WI38 (cell line): Measurements from ENCODE around the gene PRPF39.
A peak's percentile ranks its signal among the peaks of the same experiment; 100 is the strongest.
"Not testable (repeated sequence)": the region's sequence is repeated elsewhere in the genome, so short reads cannot be mapped to it uniquely, and the experiment has no call there.

Experiments
- H3K4me3 ChIP-seq: 2 replicates; pipeline ENCODE4 v1.5.1; 2011; ENCODE audit warnings: low read depth, mild to moderate bottlenecking, control low read depth, low read length
- TF ChIP-seq, protein P1 (sequence below): IDR thresholded peaks from 2 replicates; pipeline ENCODE4 v1.5.1; 2012; ENCODE audit warnings: low read depth, mild to moderate bottlenecking, control low read depth, low read length

The PRPF39 gene

DNA sequence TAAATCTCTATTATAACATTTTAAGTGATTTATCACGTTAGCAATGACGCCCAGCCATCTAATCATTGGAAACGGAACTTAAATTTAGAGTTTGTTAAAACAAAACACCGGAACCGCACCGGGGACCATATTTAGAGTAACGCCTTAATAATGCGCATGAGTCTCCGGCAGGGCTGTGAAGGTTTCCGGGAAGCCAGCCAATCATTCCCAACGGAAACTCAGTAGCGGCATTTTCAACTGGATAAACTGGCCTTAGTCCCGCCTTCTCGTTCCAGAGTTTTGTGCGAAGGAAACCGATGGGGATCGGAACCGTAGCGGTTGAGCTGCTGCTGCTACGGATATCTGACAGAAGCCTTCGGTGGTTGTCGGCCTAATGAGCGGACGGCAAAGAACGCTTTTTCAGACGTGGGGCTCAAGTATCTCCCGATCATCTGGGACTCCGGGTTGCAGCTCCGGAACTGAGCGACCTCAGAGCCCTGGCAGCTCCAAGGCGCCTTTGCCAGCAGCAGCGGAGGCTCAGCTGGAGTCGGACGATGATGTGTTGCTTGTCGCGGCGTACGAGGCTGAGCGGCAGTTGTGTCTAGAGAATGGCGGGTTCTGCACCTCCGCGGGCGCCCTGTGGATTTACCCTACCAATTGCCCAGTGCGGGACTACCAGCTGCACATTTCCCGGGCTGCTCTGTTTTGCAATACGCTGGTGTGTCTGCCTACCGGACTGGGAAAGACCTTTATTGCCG lies 51.9 kb downstream of the PRPF39 start, which contains the start of gene FANCM:
TSS of gene FANCM (plus strand) at position 272 of the 737 bp plus-strand sequence. CDS start at position 374, 102 bp downstream.
- TF ChIP-seq, protein P1, sequence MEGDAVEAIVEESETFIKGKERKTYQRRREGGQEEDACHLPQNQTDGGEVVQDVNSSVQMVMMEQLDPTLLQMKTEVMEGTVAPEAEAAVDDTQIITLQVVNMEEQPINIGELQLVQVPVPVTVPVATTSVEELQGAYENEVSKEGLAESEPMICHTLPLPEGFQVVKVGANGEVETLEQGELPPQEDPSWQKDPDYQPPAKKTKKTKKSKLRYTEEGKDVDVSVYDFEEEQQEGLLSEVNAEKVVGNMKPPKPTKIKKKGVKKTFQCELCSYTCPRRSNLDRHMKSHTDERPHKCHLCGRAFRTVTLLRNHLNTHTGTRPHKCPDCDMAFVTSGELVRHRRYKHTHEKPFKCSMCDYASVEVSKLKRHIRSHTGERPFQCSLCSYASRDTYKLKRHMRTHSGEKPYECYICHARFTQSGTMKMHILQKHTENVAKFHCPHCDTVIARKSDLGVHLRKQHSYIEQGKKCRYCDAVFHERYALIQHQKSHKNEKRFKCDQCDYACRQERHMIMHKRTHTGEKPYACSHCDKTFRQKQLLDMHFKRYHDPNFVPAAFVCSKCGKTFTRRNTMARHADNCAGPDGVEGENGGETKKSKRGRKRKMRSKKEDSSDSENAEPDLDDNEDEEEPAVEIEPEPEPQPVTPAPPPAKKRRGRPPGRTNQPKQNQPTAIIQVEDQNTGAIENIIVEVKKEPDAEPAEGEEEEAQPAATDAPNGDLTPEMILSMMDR, result no peak
- peak within 1 kb of the TSS; percentile 77 for H3K4me3 ChIP-seq

DNA sequence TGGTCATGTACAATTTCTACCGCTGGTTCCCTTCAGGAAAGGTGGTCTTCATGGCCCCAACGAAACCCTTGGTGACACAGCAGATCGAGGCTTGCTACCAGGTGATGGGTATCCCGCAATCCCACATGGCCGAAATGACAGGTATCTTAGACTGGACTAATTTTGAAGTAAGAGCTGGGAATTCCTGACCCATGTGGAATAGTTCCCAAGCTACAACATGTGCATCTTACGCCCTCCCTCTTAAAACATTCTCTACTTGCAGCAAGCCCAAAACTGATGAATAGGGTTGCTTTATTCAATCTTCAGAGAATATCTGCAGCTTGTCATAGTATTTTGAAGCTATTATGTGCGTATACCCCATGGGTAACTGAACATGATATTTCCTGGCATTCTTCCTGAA lies 52.5 kb downstream of the PRPF39 start:
- TF ChIP-seq, protein P1, result no peak
- peak overlapping the region; percentile 77 for H3K4me3 ChIP-seq

DNA sequence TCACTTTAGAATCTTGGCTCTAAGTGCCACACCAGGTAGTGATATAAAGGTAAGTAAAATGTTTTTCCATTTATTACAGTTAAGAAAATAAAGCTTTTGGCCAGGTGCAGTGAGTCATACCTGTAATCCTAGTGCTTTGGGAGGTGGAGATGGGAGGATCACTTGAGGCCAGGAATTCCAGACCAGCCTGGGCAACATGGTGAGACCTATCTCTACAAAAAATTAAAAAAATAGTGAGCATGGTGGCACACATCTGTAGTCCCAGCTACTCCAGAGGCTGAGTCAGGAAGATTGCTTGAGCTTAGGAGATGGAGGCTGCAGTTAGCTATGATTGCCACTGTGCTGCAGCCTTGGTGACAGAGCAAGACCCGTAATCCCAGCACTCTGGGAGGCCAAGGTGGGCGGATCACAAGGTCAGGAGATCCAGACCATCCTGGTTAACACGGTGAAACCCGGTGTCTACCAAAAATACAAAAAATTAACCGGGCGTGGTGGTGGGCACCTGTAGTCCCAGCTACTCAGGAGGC lies 56.8 kb downstream of the PRPF39 start:
- TF ChIP-seq, protein P1, result no peak
- no peak overlapping the region for H3K4me3 ChIP-seq

DNA sequence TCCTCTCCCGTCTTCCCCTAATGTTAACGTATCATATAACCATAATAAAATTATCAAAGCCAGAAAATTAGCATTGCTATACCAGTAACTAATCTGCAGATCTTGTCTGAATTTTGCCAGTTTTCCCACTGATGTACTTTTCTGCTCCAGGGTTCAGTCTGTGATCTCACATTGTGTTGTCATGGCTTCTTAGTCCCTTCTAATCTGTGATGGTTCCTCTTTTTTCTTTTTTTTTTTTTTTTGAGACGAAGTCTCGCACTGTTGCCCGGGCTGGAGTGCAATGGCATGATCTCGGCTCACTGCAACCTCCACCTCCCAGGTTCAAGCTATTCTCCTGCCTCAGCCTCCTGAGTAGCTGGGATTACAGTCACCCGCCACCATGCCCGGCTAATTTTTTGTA lies 58.2 kb downstream of the PRPF39 start:
- H3K4me3 ChIP-seq, result not testable (repeated sequence)

DNA sequence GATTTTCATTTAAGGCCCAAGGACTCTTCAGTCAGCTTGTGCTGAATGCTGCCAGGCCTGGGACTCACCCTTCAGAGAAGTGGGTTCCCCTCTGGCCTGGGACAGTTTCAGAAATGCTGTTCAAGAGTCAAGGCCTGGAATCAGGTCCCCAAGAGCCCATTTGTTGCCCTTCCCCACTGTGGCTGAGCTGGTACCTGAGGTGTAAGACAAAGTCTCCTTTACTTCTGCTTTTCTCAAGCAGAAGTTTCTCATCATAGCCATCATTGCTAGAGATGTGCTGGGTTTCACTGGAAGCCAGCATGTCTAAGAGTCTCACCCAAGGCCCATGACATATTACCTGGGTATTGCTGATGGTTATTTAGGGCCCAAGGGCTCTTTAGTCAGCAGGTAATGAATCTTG lies 60.7 kb downstream of the PRPF39 start:
- TF ChIP-seq, protein P1, result no peak
- no peak overlapping the region for H3K4me3 ChIP-seq

DNA sequence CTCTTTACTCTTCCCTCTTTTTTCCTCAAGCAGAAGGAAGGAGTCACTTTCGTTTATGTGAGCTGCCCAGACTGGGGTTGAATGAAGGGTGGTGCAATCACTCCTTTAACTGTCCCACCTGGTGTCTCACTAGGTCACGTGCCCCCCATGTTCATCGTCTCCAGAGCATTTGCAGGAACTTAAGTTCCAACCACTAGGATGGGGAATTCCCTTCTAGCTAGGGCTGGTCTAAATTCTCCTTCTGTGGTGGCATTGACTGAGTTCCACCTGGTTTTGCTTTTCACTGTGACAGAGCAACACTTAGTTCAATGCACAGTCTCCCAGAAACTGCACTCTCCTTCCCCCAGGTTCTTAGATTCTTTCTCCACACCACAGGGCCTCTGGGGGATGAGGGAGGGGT lies 61.3 kb downstream of the PRPF39 start:
- TF ChIP-seq, protein P1, result no peak
- no peak overlapping the region for H3K4me3 ChIP-seq

DNA sequence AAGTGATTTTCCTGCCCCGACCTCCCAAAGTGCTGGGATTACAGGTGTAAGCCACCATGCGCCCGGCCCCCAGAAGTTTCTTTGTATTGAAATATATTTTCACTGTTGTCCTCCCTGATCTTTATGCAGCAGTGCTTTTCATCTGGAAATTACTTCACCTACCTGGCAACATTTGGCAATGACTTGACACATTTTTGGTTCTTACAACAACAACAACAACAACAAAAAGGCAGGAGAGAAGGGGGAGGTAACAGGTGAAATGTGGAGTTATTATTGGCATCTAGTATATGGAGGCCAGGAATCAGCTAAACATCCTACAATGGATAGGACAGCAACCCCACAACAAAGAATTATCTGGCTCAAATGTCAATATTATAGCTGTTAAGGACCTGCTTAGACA lies 65.7 kb downstream of the PRPF39 start:
- no peak overlapping the region for H3K4me3 ChIP-seq
- TF ChIP-seq, protein P1, result no peak
